SU-DHL-6 (cell line): Measurements from ENCODE around the gene NYAP2.

ENCODE experiments used
- EZH2phosphoT487 ChIP-seq: fragments of 200-600 bp; sonication (generic), shearing (Covaris generic); conservative IDR thresholded peaks from 2 replicates; pipeline ENCODE4 v1.6.1; 2018; ENCODE audit warnings: mild to moderate bottlenecking, antibody characterized with exemption, low read length, moderate library complexity, mixed read lengths
- TF ChIP-seq, protein P1 (sequence below): fragments of 200-600 bp; sonication (generic); IDR thresholded peaks from one replicate; pipeline ENCODE4 v1.5.1; 2017; ENCODE audit warnings: antibody characterized with exemption, mild to moderate bottlenecking, low read length, moderate library complexity; ENCODE audit not compliant: insufficient read depth, poor library complexity, severe bottlenecking

DNA sequence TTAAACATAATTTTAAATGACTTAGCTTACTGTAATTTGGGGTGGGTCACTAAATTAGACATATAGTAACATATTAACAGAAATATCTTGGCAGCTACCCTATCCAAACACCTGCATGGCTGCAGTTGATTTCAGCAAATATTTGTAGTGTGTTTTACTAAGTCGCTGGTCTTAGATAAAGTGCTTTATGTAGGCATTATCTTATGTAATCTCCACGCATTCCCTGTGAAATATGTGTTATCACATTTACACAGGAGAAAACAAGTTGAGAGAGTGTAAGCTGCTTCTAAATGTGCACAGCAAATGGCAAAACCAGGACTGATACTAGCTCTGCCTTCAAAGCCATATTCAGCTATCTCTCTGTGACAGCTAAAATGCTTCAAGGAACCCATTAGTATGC, 72.0 kb downstream of the NYAP2 start:
- TF ChIP-seq, protein P1, sequence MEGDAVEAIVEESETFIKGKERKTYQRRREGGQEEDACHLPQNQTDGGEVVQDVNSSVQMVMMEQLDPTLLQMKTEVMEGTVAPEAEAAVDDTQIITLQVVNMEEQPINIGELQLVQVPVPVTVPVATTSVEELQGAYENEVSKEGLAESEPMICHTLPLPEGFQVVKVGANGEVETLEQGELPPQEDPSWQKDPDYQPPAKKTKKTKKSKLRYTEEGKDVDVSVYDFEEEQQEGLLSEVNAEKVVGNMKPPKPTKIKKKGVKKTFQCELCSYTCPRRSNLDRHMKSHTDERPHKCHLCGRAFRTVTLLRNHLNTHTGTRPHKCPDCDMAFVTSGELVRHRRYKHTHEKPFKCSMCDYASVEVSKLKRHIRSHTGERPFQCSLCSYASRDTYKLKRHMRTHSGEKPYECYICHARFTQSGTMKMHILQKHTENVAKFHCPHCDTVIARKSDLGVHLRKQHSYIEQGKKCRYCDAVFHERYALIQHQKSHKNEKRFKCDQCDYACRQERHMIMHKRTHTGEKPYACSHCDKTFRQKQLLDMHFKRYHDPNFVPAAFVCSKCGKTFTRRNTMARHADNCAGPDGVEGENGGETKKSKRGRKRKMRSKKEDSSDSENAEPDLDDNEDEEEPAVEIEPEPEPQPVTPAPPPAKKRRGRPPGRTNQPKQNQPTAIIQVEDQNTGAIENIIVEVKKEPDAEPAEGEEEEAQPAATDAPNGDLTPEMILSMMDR, result no peak
- TF ChIP-seq EZH2phosphoT487, result no peak
